Esophagus (tissue), 2 donors: ENCODE data around the gene GRID1. TPM values are rescaled to one million over a fixed set of nuclear protein-coding genes. Genes with fewer than 3 reads are reported as not detected.

Source experiments
- H3K27ac ChIP-seq, 2 donors: one replicate each; pipeline ENCODE4 v1.5.1; 2013; ENCODE audit warnings: low read depth in 2 of 2, mild to moderate bottlenecking in 2 of 2, inconsistent platforms in 1 of 2, low read length in 1 of 2, moderate library complexity in 1 of 2
- H3K27me3 ChIP-seq, 2 donors: one replicate each; pipeline ENCODE4 v1.6.1; 2013; ENCODE audit warnings: low read length in 2 of 2, control low read depth in 1 of 2, mild to moderate bottlenecking in 1 of 2; ENCODE audit not compliant: insufficient read depth in 2 of 2, control insufficient read depth in 1 of 2
- H3K36me3 ChIP-seq, 2 donors: one replicate each; pipeline ENCODE4 v1.6.1; 2013; ENCODE audit warnings: low read length in 1 of 2; ENCODE audit not compliant: control insufficient read depth in 2 of 2, insufficient read depth in 2 of 2
- H3K4me1 ChIP-seq, 2 donors: one replicate each; pipeline ENCODE4 v1.6.1; 2013; ENCODE audit warnings: low read length in 1 of 2; ENCODE audit not compliant: control insufficient read depth in 2 of 2, insufficient read depth in 2 of 2
- H3K4me3 ChIP-seq, 2 donors: one replicate each; pipeline ENCODE4 v1.5.1; 2013; ENCODE audit warnings: low read length in 2 of 2, mild to moderate bottlenecking in 2 of 2, low read depth in 1 of 2, moderate library complexity in 1 of 2
- H3K9me3 ChIP-seq, 2 donors: one replicate each; pipeline ENCODE4 v1.6.1; 2013; ENCODE audit warnings: mild to moderate bottlenecking in 2 of 2, low read depth in 1 of 2, low read length in 1 of 2, moderate library complexity in 1 of 2; ENCODE audit not compliant: control insufficient read depth in 2 of 2, insufficient read depth in 1 of 2
- WGBS, 2 donors: extraction: QIAGEN DNeasy Blood & Tissue Kit; methylation state at CpG; one replicate each; pipeline ENCODE4 v1.1.7; 2013; 5-methylcytosine and 5-hydroxymethylcytosine counted together
- polyA plus RNA-seq, 2 donors: library from polyadenylated mRNA; stranded (reverse); fragments of 200-250 nt; gene quantifications; one replicate each; pipeline ENCODE4 v1.2.3, GENCODE V29; 2013
- donor health status: healthy with polysubstance abuse.
- donor health status: Bipolar disorder and iron deficiency.

The GRID1 gene
- polyA plus RNA-seq, 2 donors: 0.04 to 0.32 TPM

DNA sequence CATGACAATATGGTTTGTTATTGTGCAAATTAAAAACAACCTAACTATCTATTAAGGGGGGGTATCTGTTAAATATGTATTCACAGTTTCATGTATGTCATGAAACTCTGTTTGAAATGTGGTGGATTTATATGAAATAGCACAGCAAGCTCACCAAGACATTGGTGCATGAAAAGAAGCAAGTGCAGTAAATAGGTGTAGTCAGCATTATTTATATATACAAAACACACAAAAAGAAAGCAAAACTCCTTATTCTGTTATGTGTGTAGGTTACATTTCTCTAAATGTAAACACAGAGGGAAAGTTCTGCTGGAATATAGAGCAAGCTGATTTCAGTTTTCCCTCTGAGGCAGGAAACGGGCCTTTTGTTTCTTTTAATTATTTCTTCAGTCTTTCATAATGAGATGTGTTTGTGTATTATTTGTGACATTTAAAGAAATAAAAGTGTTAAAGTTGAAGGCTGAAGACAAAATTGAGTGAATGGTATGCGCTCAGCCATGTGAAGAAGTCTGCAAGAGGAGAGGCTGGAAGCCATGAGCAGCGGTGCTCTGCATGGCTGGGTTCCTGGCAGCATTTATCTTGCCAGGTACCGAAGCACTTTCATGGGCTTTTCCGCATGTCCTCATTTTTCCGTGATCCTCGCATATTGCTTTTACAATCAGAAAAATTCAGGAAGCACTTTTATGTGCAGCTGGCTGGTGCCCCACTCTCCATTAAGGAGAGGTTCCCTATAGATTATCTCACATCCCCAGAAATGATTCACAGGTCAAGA, 38.5 kb downstream of the GRID1 start:
- Histone ChIP-seq H3K9me3 (no peaks in the 10 kb centered on the region), H3K27me3 (peaks cover 0 to 2% of the 10 kb centered on the region in 2 donors), H3K4me3 (no peak overlapping the region), H3K4me1 (peaks cover 0 to 5% of the 10 kb centered on the region in 2 donors), H3K27ac (no peak overlapping the region), H3K36me3 (no peaks in the 10 kb centered on the region)
- WGBS, 2 donors: 67 to 68% methylated on average over 7 of the region's 7 CpGs

DNA sequence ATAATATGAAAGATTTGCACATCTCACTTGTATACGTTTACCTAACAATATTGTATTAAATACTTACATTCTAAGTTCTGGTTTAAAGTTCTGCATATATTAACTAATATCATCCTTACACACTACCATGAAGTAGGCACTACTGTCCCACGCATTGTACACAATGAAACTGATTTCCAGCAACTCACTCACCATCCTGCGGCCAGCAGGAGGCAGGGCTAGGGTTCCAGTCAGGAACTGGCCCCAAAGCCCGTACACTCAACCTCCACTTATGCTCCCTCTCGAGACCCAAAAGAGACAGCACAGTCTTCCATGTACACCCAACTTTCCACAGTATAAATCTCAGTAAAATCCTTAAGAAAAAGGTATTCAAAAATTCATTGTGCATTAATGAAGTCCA, 41.4 kb downstream of the GRID1 start:
- WGBS, 2 donors: 74 to 77% methylated on average over 5 of the region's 5 CpGs
- H3K9me3 ChIP-seq: no peaks in the 10 kb centered on the region
- no peak overlapping the region for H3K27ac ChIP-seq

DNA sequence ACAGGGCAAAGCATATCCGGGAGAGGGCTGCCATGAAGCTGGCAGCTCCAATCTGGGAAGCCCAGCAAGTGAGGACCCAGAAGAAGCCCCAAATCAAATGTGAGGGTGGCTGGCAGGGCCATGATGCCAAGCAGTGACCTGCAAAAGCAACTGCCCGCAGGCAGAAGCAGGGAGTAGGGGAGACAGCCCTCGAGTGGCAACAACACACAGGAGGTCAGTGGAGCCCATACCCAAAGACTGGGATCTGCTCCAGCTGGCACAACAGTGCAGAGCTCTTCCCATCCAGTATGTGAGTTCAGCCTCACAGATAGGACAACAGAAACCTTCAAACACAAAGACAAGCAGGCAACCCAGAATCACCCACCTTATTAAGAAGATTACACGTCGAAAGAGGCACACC, 45.0 kb downstream of the GRID1 start:
- Histone ChIP-seq H3K27me3 (peaks cover 0 to 2% of the 10 kb centered on the region in 2 donors), H3K4me3 (no peak overlapping the region), H3K27ac (no peak overlapping the region), H3K36me3 (no peaks in the 10 kb centered on the region), H3K4me1 (no peaks in the 10 kb centered on the region), H3K9me3 (no peaks in the 10 kb centered on the region)
- WGBS, 2 donors: 80 to 81% methylated on average over 5 of the region's 5 CpGs

More for the DNA sequence above, 41.4 kb downstream of the GRID1 start:
- no peaks in the 10 kb centered on the region for H3K4me1 ChIP-seq
- no peaks in the 10 kb centered on the region for H3K36me3 ChIP-seq
- H3K4me3 ChIP-seq: no peak overlapping the region
- H3K27me3 ChIP-seq: peaks cover 0 to 2% of the 10 kb centered on the region in 2 donors

- Histone ChIP-seq H3K27me3 (no peaks in the 10 kb centered on the region), H3K36me3 (no peaks in the 10 kb centered on the region), H3K4me1 (no peaks in the 10 kb centered on the region), H3K4me3 (no peak overlapping the region), H3K9me3 (no peaks in the 10 kb centered on the region), H3K27ac (no peak overlapping the region)
- 64 to 68% methylated on average over 4 of the region's 4 CpGs for WGBS, 2 donors
Observed at GRCh38 chr10:86319676-86320075, 46.9 kb downstream of the GRID1 start.

DNA sequence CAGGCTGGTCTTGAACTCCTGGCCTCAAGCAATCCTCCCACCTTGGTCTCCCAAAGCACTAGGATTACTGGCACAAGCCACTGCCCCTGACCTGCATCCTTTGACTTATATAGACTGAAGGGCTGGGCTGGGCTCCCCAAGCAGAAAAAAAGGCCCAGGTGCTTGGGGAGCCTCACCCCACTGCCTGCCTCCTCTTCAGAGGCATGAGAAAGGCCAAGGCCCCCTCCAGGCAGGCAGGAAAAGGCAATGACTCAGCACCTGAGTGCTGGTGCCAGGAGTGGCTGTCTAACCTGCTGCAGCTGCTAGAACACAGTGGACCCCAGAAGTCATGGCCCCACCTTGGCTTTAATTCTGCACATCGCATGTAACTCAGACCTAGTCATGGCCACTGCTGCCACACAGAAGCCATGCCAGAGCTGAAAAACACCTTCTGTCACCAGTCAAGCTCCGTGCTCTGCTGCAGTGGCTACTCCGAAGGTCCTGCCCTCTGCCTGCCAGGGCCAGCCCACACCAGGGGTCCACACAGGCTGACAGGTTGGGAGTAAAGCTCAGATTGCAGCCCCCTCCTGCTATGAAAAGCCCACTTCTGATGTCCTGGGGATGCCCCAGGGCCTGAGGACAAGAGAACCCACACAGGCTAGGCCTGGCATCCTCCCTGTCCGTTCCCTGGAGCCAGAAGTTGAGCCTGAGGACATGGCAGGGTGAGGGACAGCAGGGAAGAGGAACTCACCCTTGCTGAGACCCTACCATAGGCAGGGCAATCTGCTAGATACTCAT, 48.5 kb downstream of the GRID1 start:
- H3K4me3 ChIP-seq: no peak overlapping the region
- H3K4me1 ChIP-seq: no peaks in the 10 kb centered on the region
- 80% methylated on average over 4 of the region's 4 CpGs for WGBS, 2 donors

DNA sequence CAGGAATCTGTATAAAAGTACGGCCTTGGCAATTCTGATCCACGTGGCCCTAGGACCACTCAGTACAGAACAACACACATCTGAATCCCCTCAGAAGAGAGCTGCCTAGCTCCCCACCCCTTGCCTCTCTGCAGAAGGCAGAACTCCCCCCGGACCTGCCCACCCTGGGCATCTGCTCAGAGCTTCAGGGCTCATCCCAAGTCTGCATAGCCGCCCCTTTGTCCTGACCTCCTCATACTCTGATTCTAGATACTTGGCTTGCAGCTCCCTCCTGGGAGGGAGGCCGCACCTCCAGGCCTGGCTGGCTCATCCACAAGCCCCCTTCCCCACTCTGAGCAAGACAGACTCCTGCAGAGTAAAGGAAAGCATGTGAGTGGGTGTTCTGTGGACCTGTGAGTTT, 49.6 kb downstream of the GRID1 start:
- no peaks in the 10 kb centered on the region for H3K27me3 ChIP-seq
- WGBS, 2 donors: 75 to 81% methylated on average over 5 of the region's 5 CpGs
- H3K27ac ChIP-seq: no peak overlapping the region
- H3K36me3 ChIP-seq: no peaks in the 10 kb centered on the region
- H3K4me3 ChIP-seq: no peak overlapping the region
- H3K4me1 ChIP-seq: no peaks in the 10 kb centered on the region
- no peaks in the 10 kb centered on the region for H3K9me3 ChIP-seq

More for the DNA sequence above, 48.5 kb downstream of the GRID1 start:
- H3K27ac ChIP-seq: no peak overlapping the region
- H3K27me3 ChIP-seq: no peaks in the 10 kb centered on the region
- H3K36me3 ChIP-seq: no peaks in the 10 kb centered on the region
- no peaks in the 10 kb centered on the region for H3K9me3 ChIP-seq

DNA sequence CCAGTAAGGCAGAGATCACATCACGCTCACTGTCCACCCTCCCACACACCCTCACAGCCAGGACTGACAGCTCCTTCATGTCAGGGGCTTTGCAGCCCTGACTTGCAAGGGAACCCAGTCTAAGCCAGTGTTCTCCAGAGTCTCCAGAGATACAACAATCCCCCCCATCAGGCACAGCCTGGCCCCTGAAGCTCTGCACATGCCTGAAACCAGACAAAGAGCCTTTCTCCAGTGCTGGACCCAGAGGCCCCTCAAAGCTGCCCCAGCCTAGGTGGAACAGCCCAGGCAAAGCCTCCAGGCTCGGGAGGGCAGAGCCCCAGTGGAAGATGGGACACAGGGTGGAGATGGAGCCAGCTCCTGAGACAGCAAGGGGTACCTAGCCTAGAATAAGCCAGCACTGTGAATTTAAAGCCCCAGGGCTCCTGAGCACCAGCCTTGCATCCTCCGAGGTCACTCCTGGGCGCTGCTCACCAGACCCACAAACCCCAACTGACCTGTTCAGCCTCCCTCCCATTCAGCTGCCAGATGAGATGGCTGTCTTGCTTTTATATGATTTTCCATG, 50.2 kb downstream of the GRID1 start:
- no peaks in the 10 kb centered on the region for H3K4me1 ChIP-seq
- H3K36me3 ChIP-seq: no peaks in the 10 kb centered on the region
- no peak overlapping the region for H3K27ac ChIP-seq
- H3K9me3 ChIP-seq: no peaks in the 10 kb centered on the region
- WGBS, 2 donors: 59 to 68% methylated on average over 4 of the region's 4 CpGs
- no peaks in the 10 kb centered on the region for H3K27me3 ChIP-seq
- no peak overlapping the region for H3K4me3 ChIP-seq

- H3K27me3 ChIP-seq: no peaks in the 10 kb centered on the region
- no peaks in the 10 kb centered on the region for H3K9me3 ChIP-seq
- no peak overlapping the region for H3K4me3 ChIP-seq
- no peaks in the 10 kb centered on the region for H3K4me1 ChIP-seq
- no peak overlapping the region for H3K27ac ChIP-seq
- no peaks in the 10 kb centered on the region for H3K36me3 ChIP-seq
Observed at GRCh38 chr10:86315549-86315942, 51.0 kb downstream of the GRID1 start.

- WGBS, 2 donors: 73 to 78% methylated on average over 7 of the region's 7 CpGs
- no peaks in the 10 kb centered on the region for H3K27me3 ChIP-seq
- no peak overlapping the region for H3K4me3 ChIP-seq
- no peak overlapping the region for H3K27ac ChIP-seq
- H3K4me1 ChIP-seq: no peaks in the 10 kb centered on the region
- H3K9me3 ChIP-seq: no peaks in the 10 kb centered on the region
- no peaks in the 10 kb centered on the region for H3K36me3 ChIP-seq
Observed at GRCh38 chr10:86314616-86315548, 51.7 kb downstream of the GRID1 start.
